KOPT-K1 (cell line): Measurements from ENCODE around the gene GRM5.
"Not testable (repeated sequence)": the region's sequence is repeated elsewhere in the genome, so short reads cannot be mapped to it uniquely, and the experiment has no call there.

Source experiments
- H3K27ac ChIP-seq: fragments of 200-600 bp; sonication (generic); 2 replicates; pipeline ENCODE4 v1.5.1; 2016; ENCODE audit warnings: antibody characterized with exemption, mild to moderate bottlenecking, low read depth, low read length; ENCODE audit not compliant: poor library complexity, severe bottlenecking
- H3K36me3 ChIP-seq: fragments of 200-600 bp; sonication (generic); 2 replicates; pipeline ENCODE4 v1.5.1; 2017; ENCODE audit warnings: antibody characterized with exemption, mild to moderate bottlenecking, low read length, moderate library complexity; ENCODE audit not compliant: insufficient read depth
- H3K9me3 ChIP-seq: fragments of 200-600 bp; sonication (generic); 2 replicates; pipeline ENCODE4 v1.5.1; 2017; ENCODE audit warnings: antibody characterized with exemption, low read length, mild to moderate bottlenecking; ENCODE audit not compliant: insufficient read depth, poor library complexity, severe bottlenecking

GRM5 gene

GRCh38 chr11:88901436-88901835 is 164.3 kb downstream of the GRM5 start:
- not testable (repeated sequence) for H3K36me3 ChIP-seq, H3K9me3 ChIP-seq, H3K27ac ChIP-seq

- not testable (repeated sequence) for H3K27ac ChIP-seq, H3K36me3 ChIP-seq
- H3K9me3 ChIP-seq = peaks cover 44% of the 10 kb centered on the region
Measured at GRCh38 chr11:88888855-88889254, 176.9 kb downstream of the GRM5 start.

- Histone ChIP-seq H3K27ac (no peak overlapping the region), H3K36me3 (no peaks in the 10 kb centered on the region), H3K9me3 (peaks cover 48% of the 10 kb centered on the region)
Measured at GRCh38 chr11:88886796-88887195, 179.0 kb downstream of the GRM5 start.

- H3K9me3 ChIP-seq = peaks cover 40% of the 10 kb centered on the region
- not testable (repeated sequence) for H3K27ac ChIP-seq
Measured at GRCh38 chr11:88882800-88883199, 183.0 kb downstream of the GRM5 start.

GRCh38 chr11:88861618-88862017 is 204.2 kb downstream of the GRM5 start:
- Histone ChIP-seq H3K27ac (no peak overlapping the region), H3K9me3 (no peaks in the 10 kb centered on the region), H3K36me3 (no peaks in the 10 kb centered on the region)

More at GRCh38 chr11:88882800-88883199, 183.0 kb downstream of the GRM5 start:
- H3K36me3 ChIP-seq = not testable (repeated sequence)

- H3K36me3 ChIP-seq, H3K27ac ChIP-seq: not testable (repeated sequence)
Measured at GRCh38 chr11:88860431-88860830, 205.4 kb downstream of the GRM5 start.

GRCh38 chr11:88853963-88854362 is 211.8 kb downstream of the GRM5 start:
- H3K36me3 ChIP-seq, H3K27ac ChIP-seq, H3K9me3 ChIP-seq: not testable (repeated sequence)

More at GRCh38 chr11:88860431-88860830, 205.4 kb downstream of the GRM5 start:
- H3K9me3 ChIP-seq = not testable (repeated sequence)

GRCh38 chr11:88851547-88851946 is 214.2 kb downstream of the GRM5 start:
- not testable (repeated sequence) for H3K27ac ChIP-seq, H3K36me3 ChIP-seq

GRCh38 chr11:88849773-88850172 is 216.0 kb downstream of the GRM5 start:
- peaks cover 16% of the 10 kb centered on the region for H3K9me3 ChIP-seq
- not testable (repeated sequence) for H3K36me3 ChIP-seq, H3K27ac ChIP-seq

More at GRCh38 chr11:88851547-88851946, 214.2 kb downstream of the GRM5 start:
- not testable (repeated sequence) for H3K9me3 ChIP-seq

- no peaks in the 10 kb centered on the region for H3K36me3 ChIP-seq
- peaks cover 16% of the 10 kb centered on the region for H3K9me3 ChIP-seq
- H3K27ac ChIP-seq = no peak overlapping the region
Measured at GRCh38 chr11:88849368-88849767, 216.4 kb downstream of the GRM5 start.

GRCh38 chr11:88846266-88846665 is 219.5 kb downstream of the GRM5 start:
- H3K36me3 ChIP-seq, H3K27ac ChIP-seq: not testable (repeated sequence)
- H3K9me3 ChIP-seq = peaks cover 22% of the 10 kb centered on the region

- peak overlapping the region; percentile 68 for H3K27ac ChIP-seq
- peaks cover 32% of the 10 kb centered on the region for H3K9me3 ChIP-seq
- not testable (repeated sequence) for H3K36me3 ChIP-seq
Measured at GRCh38 chr11:88844941-88845340, 220.8 kb downstream of the GRM5 start.

- H3K9me3 ChIP-seq = peaks cover 32% of the 10 kb centered on the region
- peak overlapping the region; percentile 82 for H3K27ac ChIP-seq
- H3K36me3 ChIP-seq = not testable (repeated sequence)
Measured at GRCh38 chr11:88843766-88844426, 221.9 kb downstream of the GRM5 start.

- peaks cover 19% of the 10 kb centered on the region for H3K9me3 ChIP-seq
- not testable (repeated sequence) for H3K27ac ChIP-seq, H3K36me3 ChIP-seq
Measured at GRCh38 chr11:88838139-88838538, 227.6 kb downstream of the GRM5 start.

- peaks cover 11% of the 10 kb centered on the region for H3K9me3 ChIP-seq
- not testable (repeated sequence) for H3K36me3 ChIP-seq, H3K27ac ChIP-seq
Measured at GRCh38 chr11:88835709-88836108, 230.1 kb downstream of the GRM5 start.

- Histone ChIP-seq H3K9me3 (peaks cover 3% of the 10 kb centered on the region), H3K36me3 (no peaks in the 10 kb centered on the region), H3K27ac (no peak overlapping the region)
Measured at GRCh38 chr11:88831303-88831890, 234.4 kb downstream of the GRM5 start.
